KBM-7 (cell line): ENCODE results near the gene SYNGR1.
"Not testable (repeated sequence)": the region's sequence is repeated elsewhere in the genome, so short reads cannot be mapped to it uniquely, and the experiment has no call there.

ENCODE experiments used
- DNase-seq: peaks from one replicate; pipeline ENCODE4 v3.0.0-alpha.2; 2015
- in situ Hi-C: fragments of 300-500 bp; cut with MboI; formaldehyde crosslinking; loops from 2 replicates; pipeline ENCODE4 v1.14.3; 2020; ENCODE audit warnings: low sequenced_read_pairs, low pct_unique_long_range_greater_than_20kb, mixed read lengths

The SYNGR1 gene

DNA sequence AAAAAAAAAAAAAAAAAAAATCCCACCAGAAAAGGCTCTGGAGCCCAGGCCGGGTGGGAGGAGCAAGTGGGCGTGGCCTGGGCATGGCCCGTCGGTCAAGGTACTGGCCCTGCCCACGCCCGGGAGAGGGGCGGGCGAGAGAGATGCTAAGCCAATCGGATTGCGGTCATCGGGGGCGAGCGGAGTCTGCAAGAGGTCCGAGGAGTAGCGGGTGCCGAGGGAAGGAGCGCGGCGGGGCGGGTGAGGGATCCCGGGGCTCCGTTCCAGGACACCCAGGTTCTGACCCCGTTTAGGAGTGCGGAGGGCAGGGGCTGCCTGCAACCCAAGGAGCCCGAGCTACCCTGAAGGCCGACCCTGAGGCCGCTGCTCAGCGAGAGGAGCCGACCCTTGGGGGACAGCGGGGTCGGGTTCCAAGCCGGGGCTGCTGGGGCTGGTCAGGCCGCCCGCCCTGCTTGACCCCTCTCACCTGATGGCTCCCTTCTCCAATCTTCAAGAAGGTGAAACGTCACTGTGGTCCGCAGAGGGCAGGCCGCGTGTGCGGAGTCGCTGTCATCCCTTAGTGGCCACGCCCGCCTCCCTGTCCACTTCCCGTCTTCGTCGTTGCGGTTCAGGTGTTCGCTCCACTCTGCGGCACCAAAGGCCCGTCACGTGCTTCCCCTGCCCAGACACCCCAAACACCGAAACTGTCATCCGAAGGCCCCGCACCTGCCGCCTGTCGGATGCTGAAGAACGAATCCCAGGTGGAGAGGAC lies 38.6 kb downstream of the SYNGR1 start:
- DNase-seq, result no peak

DNA sequence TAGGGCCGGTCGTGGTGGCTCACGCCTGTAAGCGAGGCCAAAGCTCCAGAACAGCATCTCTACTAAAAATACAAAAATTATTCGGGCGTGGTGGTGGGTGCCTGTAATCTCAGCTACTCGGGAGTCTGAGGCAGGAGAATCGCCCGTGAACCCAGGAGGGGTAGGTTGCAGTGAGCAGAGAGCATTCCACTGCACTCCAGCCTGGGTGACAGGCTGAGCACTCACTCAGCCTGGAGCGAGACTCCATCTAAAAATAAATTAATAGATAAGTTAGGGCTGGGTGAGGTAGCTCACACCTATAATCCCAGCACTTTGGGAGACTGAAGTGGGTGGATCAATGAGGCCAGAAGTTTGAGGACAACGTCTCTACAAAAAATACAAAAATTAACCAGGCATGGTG lies 39.6 kb downstream of the SYNGR1 start:
- in situ Hi-C loops, result no loop called here
- no peak for DNase-seq

More for the DNA sequence above, 38.6 kb downstream of the SYNGR1 start:
- in situ Hi-C loops, result no loop called here

DNA sequence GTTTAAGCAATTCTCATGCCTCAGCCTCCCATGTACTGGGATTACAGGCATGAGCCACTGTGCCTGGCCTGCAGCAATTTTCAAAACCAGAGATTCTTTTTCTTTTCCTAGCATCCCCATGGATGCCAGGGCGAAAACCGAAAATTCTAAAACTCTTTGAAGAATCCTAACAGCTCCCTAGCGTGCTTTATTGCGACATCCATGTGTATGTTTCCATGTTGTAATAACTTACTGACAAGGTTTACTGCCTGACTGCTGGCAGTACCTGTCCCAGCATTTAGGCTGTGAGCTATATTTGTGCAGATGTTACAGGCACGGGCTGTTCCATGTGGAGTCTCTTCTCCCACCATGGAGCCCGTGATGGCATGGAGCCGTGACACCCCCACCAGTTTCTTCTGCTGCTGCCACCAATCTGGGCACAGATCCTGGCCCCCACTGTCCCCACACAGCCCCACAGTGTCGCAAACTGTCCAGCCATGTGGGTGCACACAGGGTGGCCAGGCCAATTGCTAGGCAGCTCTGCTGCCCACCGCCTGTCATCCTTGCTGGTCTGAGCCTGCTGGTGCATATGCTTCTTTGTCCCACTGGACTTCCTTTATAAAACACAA lies 42.7 kb downstream of the SYNGR1 start:
- in situ Hi-C loops, result no loop called here
- no peak for DNase-seq

DNA sequence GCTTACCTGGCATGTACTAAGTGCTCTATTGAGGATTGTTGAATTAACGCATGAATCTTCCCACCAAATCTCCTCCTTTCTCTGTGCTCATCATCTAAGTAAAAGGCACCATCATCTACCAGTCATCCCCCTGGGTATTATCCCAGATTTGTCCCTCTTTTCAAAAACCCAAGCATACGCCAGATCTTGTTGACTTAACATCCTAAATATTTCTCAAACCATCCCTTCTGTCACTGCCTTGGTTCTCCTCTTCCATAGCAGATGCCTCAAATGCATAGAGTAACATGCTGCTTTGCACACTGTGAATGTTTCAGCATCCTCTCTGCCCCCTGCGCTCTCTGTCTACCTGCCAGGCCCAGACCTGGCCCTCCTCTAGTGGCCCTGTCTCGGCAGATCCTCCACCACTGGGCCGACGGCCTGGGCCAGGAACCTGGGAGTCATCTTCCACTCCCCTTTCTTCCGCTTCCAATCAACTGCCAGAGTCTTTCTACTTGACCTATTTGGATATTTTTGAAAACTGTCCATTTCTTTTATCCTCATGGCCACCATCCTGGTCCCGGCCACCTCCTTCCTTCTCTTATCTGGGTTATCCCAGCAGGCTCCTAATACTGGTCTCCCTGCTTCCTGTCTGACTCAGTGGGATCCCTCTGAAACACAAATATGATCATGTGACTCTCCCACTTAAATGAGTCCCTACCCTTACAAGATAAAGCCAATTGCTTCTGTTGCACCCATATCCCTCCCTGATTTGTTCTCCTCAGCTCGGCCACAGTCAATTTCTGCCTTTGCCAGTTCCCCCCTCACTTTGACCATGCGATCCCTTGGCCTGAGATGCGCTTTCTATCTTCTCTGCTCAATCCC lies 46.4 kb downstream of the SYNGR1 start:
- in situ Hi-C loops, result no loop called here
- DNase-seq, result no peak

DNA sequence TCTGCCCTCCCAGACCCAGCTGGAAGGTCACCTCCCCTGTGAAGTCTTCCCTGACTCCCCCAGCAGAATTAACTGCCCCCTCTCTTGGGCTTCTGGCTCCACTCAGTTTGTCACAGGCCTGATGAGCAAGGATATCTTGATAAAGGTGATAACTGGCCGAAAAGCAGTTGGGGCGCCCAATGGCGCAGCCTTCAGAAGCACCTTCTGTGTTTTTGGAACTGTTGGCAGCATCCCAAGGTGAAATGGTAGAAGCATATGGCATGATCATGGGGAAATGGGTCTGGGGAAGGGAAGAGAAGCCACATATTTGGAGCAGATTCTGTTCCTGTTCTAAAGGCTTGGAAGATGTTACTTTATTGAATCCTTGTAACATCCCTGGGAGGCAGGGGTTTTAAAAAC lies 47.0 kb downstream of the SYNGR1 start:
- no peak for DNase-seq
- in situ Hi-C loops, result no loop called here

DNA sequence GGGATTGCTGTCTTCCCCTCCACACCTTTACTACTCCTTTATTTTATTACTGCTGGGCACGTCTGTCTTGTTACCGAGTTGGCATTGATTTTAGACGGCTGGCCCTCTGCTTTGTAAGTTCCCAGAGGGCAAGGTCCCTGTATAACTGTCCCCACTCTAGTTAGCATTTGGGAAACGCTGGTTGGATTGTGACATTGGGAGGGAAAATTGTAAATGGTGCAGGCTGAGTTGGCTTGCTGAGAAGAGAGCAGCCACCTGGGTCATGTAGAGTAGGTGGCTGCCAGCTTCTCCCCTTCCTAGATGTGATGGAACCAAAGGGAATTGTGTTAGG lies 51.5 kb downstream of the SYNGR1 start:
- in situ Hi-C loops, result no loop called here
- DNase-seq, result no peak

DNA sequence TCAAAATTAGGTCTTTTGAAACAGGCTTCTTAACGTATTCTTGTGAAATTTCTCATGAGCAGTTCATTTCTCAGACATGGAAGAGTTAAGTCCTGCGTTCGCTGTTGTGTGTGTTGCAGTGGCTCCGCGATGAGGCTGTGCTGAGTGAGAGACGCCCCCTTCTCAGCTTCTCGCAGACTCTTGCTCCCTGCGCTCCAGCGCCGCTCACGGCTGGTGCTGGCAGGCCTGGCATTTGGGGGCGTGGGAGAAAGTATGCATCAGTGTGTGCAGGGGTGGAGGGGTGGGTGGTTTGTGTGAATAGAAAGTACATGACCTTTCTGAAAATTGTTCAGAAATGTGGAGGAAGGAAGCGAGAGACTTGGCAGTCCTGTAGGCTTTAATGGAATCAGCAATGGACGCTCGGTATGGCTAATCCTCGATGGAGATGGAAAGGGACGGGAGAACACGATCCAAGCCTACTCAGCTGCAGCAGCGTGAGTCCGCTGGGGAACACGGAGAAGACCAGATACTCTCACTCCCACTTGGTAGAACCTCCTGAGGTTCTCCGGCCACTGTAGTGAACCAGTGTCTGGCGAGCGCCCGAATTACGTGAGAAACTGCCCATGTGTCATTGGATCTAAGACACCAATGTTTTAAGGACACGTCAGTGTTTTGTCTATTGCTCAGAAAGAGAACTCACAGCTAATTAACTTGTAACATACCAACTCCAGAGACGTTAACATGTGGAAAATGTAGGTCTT lies 55.7 kb downstream of the SYNGR1 start:
- DNase-seq, result no peak

DNA sequence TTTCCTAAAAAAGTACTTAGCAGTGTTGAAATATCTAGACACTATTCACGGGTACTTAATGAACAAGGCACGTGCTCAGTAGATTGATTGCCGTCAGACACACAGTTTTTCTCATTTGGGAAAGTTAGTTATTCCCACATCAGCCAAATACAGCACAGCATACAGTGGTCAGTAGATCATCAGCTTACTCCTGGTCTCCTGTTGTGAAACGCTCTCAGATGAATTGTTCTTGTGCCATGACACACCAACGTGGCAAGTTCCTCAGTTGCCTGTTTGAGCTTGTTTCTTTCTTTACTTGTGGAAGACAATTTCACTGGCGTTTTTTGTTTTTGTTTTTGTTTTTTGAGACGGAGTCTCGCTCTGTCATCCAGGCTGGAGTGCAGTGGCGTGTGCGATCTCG lies 58.4 kb downstream of the SYNGR1 start:
- DNase-seq, result no peak
- in situ Hi-C loops, result no loop called here

More for the DNA sequence above, 55.7 kb downstream of the SYNGR1 start:
- in situ Hi-C loops, result no loop called here

DNA sequence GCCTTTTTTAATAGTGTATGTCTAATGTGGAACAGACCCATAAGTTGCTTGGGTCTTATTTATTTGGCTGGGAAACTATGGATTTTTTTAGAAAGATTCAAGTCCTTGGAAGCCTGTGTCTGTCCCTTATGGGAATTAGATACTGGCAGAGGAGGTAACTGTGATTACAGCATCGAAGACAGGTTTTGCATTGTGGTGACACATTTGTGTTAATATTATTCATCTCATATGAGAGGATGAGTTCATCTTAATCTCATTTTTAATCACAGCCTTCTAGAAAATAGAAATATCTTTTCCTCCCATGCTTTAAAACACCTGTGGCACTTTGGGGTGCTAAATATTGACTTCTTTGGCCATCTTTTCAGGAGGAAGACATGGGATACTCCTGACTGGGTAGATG lies 59.0 kb downstream of the SYNGR1 start:
- in situ Hi-C loops, result no loop called here

DNA sequence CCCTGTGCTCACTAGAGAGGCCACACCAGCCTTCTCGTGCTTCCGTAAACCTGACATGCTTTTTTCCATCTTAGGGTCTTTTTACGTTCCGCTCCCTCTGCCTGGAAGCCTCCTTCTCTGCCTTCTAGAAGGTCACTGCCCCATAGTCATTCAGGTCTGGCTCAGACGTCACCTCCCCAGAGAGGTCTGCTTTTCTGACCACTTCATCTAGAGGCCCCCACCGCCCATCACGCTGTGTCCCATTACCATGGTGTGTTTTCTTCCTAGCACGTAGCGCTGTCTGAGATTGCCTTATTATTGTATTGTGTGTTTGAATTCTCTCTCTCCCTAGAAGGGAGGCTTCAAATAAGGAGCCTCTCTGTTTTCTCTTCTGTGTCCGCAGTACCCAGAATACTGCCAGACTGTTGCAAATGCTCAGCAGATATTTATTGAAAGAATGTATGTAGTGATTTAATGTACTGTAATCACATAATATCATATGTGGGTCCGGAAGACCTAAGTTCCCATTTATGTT lies 59.8 kb downstream of the SYNGR1 start:
- no peak for DNase-seq
- in situ Hi-C loops, result no loop called here

More for the DNA sequence above, 59.0 kb downstream of the SYNGR1 start:
- DNase-seq, result no peak

DNA sequence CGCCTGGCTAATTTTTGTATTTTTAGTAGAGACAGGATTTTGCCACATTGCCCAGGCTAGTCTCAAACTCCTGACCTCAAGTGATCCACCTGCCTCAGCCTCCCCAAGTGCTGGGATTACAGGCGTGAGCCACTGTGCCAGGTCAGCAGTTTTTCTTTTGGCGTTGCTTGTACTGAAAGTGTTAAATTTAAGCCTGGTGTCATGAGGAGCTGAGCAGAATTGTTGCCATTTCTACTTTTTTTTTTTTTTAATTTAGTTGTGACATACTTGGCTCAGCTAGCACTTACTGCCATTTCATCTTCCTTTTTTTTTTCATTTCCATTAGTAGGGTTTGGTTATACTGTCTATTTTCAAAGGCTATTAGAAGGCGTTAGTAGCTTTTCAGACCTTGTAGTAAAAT lies 60.5 kb downstream of the SYNGR1 start:
- in situ Hi-C loops, result no loop called here
- DNase-seq, result no peak

DNA sequence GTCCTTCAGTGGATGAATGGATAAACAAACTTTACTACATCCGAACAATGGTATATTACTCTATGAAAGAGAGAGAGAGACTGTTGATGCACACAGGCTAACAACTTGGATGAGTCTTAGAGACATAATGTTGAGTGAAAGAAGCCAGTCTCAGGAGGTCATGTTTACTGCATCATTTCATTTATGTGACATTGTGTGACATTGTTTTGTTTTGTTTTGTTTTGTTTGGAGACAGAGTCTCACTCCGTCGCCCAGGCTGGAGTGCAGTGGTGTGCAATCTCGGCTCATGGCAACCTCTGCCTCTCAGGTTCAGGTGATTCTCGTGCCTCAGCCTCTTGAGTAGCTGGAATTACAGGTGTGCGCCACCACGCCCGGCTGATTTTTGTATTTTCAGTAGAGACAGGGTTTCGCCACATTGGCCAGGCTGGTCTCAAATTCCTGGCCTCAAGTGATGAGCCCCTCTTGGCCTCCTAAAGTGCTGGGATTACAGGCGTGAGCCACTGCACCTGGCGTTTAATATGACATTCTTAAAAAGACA lies 62.1 kb downstream of the SYNGR1 start:
- in situ Hi-C loops, result not testable (repeated sequence)

DNA sequence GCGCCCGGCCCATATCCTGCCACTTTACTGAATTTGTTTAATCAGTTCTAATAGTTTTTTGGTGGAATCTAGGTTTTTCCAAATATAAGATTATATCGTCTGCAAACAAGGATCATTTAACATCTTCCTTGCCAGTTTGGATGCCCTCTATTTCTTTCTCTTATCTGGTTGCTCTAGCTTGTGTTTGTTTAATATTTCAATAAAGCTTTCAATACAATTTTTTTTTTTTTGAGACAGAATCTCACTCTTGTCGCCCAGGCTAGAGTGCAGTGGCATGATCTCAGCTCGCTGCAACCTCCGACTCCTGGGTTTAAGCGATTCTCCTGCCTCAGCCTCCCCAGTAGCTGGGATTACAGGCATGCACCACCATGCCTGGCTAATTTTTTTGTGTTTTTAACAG lies 63.4 kb downstream of the SYNGR1 start:
- DNase-seq, in situ Hi-C loops: not testable (repeated sequence)

More for the DNA sequence above, 62.1 kb downstream of the SYNGR1 start:
- DNase-seq, result not testable (repeated sequence)

DNA sequence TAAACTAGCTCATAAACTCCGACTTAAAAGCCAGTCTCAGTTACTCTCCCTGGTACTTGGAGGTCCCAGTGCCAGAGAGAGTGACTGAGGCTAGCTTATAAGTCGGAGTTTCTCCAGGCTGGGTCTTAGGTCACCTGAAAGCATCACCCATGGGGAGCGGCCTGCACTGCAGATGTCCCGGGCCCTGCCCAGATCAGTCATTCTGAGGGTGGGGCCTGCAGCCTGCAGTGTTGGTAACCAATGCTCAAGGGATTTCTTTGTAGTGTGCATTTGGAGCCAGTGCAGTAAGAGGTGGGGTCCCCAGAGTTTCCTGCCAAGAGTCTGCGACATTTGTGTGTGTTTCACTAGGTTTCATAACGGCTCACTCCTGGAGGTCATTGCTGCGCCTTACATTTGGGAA lies 64.6 kb downstream of the SYNGR1 start:
- no peak for DNase-seq
- in situ Hi-C loops, result no loop called here

DNA sequence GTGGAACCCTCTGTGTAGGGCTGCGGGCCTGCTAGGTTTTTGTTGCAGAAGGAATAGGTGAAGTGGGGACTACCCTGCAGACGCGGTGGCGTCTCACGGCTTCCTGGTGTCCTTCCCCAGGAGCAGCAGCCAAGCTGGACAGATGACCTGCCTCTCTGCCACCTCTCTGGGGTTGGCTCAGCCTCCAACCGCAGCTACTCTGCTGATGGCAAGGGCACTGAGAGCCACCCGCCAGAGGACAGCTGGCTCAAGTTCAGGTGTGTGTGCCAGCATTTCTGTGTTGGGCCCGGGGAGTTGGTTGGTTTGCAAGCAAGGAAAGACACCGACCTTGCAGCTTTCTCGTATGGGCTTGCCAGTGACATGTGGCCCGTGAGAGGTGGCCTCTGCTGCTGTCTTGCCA lies 65.1 kb downstream of the SYNGR1 start:
- DNase-seq, result no peak
- in situ Hi-C loops, result no loop called here

DNA sequence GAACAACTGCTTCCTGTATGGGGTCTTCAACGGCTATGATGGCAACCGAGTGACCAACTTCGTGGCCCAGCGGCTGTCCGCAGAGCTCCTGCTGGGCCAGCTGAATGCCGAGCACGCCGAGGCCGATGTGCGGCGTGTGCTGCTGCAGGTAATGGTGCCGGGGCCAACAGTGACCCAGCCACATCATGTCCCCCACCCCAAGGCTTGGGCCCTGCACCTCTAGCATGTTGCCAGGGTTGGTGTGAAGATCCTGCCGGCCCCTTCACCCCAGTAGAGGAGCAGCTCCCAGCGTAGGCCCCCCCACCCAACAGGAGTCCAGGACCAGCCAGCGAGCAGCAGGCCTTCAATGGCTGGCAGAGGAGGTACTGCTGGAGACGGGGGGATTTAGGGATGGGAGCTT lies 65.7 kb downstream of the SYNGR1 start:
- in situ Hi-C loops, result no loop called here
- no peak for DNase-seq

DNA sequence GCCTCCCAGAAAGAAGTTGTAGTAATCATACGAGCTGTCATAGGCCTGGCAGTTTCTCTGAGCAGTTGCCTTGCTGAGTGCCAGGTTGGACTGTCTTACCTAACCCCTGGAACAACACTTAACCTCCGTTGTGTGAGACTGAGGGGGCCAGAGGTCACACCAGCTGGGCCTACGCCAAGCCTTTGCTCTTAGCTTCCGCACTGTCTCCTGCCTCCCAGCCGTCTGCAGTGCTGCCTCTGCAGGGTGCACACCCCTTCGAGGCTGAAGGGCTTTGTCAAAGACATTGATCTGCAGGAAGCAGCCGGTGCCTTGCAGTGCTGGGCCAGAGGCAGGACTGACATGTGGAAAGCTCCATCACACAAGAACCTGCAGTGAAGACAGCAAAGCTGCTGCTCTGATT lies 66.5 kb downstream of the SYNGR1 start:
- in situ Hi-C loops, result no loop called here
- DNase-seq, result no peak

DNA sequence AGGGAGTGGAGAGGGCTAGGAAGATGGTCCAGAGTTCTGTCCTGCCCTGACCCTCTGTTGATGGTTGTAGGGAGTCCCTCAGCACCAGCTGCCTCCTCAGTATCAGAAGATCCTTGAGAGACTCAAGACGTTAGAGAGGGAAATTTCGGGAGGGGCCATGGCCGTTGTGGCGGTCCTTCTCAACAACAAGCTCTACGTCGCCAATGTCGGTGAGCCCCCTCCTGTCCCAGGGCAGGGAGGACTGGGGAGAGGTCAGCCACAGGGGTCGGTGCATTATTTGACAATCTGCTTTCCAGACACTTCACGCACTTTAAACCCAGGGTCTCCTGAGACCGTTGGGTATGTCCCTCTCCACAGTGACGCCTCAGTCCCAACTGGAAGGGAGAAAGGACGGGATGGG lies 67.8 kb downstream of the SYNGR1 start:
- DNase-seq, result no peak
- in situ Hi-C loops, result no loop called here

DNA sequence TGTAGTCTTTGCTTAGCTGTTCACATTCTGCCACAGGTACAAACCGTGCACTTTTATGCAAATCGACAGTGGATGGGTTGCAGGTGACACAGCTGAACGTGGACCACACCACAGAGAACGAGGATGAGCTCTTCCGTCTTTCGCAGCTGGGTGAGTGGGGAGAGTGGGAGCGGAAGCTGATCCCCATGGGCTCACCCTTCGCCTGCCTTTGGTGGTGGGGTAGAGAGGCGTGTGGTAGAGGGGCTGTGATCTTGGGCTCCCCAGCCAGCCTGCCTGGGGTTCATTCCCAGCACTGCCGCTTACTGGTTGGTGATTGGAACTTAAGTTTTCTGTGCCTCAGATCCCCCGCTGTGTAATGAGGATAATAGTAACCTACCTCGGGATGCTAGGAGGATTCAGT lies 68.9 kb downstream of the SYNGR1 start:
- no peak for DNase-seq
- in situ Hi-C loops, result no loop called here
